GM06990 (cell line): ENCODE measurements around the gene CIAO2B.

Experiments used
- DNase-seq: peaks from one replicate; pipeline ENCODE4 v3.0.0-alpha.2; 2011; ENCODE audit not compliant: insufficient read length; ENCODE audit errors: extremely low read depth
- H3K27me3 ChIP-seq: replicated peaks from 2 replicates; pipeline ENCODE4 v1.6.0; 2011; ENCODE audit warnings: low read length; ENCODE audit not compliant: control insufficient read depth, insufficient read depth
- H3K36me3 ChIP-seq: 2 replicates; pipeline ENCODE4 v1.5.1; 2011; ENCODE audit warnings: low read length; ENCODE audit not compliant: control insufficient read depth, insufficient read depth
- H3K4me3 ChIP-seq: replicated peaks from 2 replicates; pipeline ENCODE4 v1.5.1; 2011; ENCODE audit warnings: low read depth, mild to moderate bottlenecking, control low read depth, low read length
- TF ChIP-seq, protein P1 (sequence below): IDR thresholded peaks from 2 replicates; pipeline ENCODE4 v1.5.1; 2011; ENCODE audit warnings: low read length, control low read depth, mild to moderate bottlenecking, inconsistent platforms; ENCODE audit not compliant: insufficient read depth, poor library complexity, severe bottlenecking

The CIAO2B gene

GRCh38 chr16:66894948-66895688, 39.1 kb downstream of the CIAO2B start:
- H3K4me3 ChIP-seq: no peak overlapping the region
- H3K27me3 ChIP-seq: no peaks in the 10 kb centered on the region
- H3K36me3 ChIP-seq: no peaks in the 10 kb centered on the region; the same call in none of the 2 replicates
- no peak for DNase-seq
- TF ChIP-seq, protein P1, sequence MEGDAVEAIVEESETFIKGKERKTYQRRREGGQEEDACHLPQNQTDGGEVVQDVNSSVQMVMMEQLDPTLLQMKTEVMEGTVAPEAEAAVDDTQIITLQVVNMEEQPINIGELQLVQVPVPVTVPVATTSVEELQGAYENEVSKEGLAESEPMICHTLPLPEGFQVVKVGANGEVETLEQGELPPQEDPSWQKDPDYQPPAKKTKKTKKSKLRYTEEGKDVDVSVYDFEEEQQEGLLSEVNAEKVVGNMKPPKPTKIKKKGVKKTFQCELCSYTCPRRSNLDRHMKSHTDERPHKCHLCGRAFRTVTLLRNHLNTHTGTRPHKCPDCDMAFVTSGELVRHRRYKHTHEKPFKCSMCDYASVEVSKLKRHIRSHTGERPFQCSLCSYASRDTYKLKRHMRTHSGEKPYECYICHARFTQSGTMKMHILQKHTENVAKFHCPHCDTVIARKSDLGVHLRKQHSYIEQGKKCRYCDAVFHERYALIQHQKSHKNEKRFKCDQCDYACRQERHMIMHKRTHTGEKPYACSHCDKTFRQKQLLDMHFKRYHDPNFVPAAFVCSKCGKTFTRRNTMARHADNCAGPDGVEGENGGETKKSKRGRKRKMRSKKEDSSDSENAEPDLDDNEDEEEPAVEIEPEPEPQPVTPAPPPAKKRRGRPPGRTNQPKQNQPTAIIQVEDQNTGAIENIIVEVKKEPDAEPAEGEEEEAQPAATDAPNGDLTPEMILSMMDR: peak; percentile 92

GRCh38 chr16:66894055-66894454, 40.1 kb downstream of the CIAO2B start:
- no peak for DNase-seq
- H3K4me3 ChIP-seq: no peak overlapping the region
- TF ChIP-seq, protein P1: no peak
- no peaks in the 10 kb centered on the region; the same call in none of the 2 replicates for H3K36me3 ChIP-seq
- no peaks in the 10 kb centered on the region for H3K27me3 ChIP-seq

DNA sequence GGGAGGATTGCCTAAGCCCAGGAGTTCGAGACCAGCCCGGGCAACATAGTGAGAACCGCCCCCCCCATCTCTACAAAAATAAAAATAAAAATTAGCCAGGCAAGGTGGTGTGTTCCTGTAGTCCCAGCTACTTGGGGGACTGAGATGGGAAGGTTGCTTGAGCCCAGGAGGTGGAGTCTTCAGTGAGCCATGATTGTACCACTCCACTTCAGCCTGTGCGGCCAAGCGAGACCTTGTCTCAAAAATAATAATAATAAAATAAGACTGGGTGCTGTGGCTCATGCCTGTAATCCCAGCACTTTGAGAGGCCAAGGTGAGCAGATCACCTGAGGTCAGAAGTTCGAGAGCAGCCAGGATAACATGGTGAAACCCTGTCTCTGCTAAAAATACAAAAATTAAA, 42.4 kb downstream of the CIAO2B start:
- Histone ChIP-seq H3K27me3 (no peaks in the 10 kb centered on the region), H3K4me3 (no peak overlapping the region), H3K36me3 (no peaks in the 10 kb centered on the region; the same call in none of the 2 replicates)
- TF ChIP-seq, protein P1: no peak
- DNase-seq: no peak

DNA sequence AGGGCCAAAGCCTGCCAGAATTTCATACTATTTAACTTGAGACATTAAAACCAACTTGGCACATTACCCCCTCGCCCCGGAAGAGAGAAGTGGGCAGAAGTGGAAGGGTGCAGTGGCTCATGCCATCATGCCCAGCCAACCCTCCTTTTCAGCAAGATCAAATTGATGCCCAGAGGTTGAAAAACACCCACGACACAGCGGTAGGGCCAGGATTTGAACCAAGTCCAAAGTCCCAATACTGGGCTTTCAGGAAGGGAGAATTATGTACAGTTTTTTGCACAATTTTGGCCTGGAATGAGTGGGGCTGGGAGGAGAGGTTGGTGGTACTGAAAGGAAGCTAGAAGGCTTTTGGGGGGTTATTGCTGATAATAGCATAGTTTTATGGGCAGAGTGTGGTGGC, 42.8 kb downstream of the CIAO2B start:
- no peaks in the 10 kb centered on the region; the same call in none of the 2 replicates for H3K36me3 ChIP-seq
- no peaks in the 10 kb centered on the region for H3K27me3 ChIP-seq
- TF ChIP-seq, protein P1: no peak
- no peak for DNase-seq
- H3K4me3 ChIP-seq: no peak overlapping the region

GRCh38 chr16:66890799-66891198, 43.4 kb downstream of the CIAO2B start:
- DNase-seq: no peak
- Histone ChIP-seq H3K27me3 (no peaks in the 10 kb centered on the region), H3K4me3 (no peak overlapping the region), H3K36me3 (no peaks in the 10 kb centered on the region; the same call in none of the 2 replicates)
- TF ChIP-seq, protein P1: no peak
